Dendritic cell treated with granulocyte-macrophage colony-stimulating factor and Interleukin-4, amounts not matched to agents 40 ng/mL and 50 ng/mL, for 4 days (primary cell): ENCODE data around the gene CDCP1.

ENCODE experiments used
- H3K27ac Mint-ChIP-seq: one replicate; pipeline ENCODE4 v1.8.0; 2022; ENCODE audit warnings: mild to moderate bottlenecking, mixed read lengths
- H3K27me3 Mint-ChIP-seq: one replicate; pipeline ENCODE4 v1.8.0; 2022; ENCODE audit warnings: mild to moderate bottlenecking, mixed read lengths
- H3K36me3 Mint-ChIP-seq: one replicate; pipeline ENCODE4 v1.8.0; 2022; ENCODE audit warnings: low read depth, mixed read lengths
- H3K4me1 Mint-ChIP-seq: one replicate; pipeline ENCODE4 v1.8.0; 2022; ENCODE audit warnings: low read depth, mixed read lengths
- H3K4me3 Mint-ChIP-seq: one replicate; pipeline ENCODE4 v1.8.0; 2022; ENCODE audit warnings: mild to moderate bottlenecking, moderate library complexity, mixed read lengths
- H3K9me3 Mint-ChIP-seq: one replicate; pipeline ENCODE4 v1.8.0; 2022; ENCODE audit warnings: mixed read lengths
- intact Hi-C: fragments of 100-400 bp; cut with micrococcal nuclease; formaldehyde crosslinking; loops from one replicate; pipeline ENCODE4 v1.15.0; 2022

CDCP1 gene

GRCh38 chr3:45180899-45181298, 34.7 kb upstream of the CDCP1 start:
- Mint-ChIP-seq H3K4me1 (peaks cover 21% of the 10 kb centered on the region), H3K27ac (no peak overlapping the region), H3K4me3 (no peak overlapping the region), H3K9me3 (no peaks in the 10 kb centered on the region), H3K27me3 (peaks cover 16% of the 10 kb centered on the region), H3K36me3 (no peaks in the 10 kb centered on the region)
- intact Hi-C loops = no loop called here

GRCh38 chr3:45180051-45180450, 33.9 kb upstream of the CDCP1 start:
- Mint-ChIP-seq H3K27me3 (peaks cover 9% of the 10 kb centered on the region), H3K9me3 (no peaks in the 10 kb centered on the region), H3K27ac (no peak overlapping the region), H3K4me1 (peaks cover 18% of the 10 kb centered on the region), H3K36me3 (no peaks in the 10 kb centered on the region), H3K4me3 (no peak overlapping the region)
- intact Hi-C loops = no loop called here

DNA sequence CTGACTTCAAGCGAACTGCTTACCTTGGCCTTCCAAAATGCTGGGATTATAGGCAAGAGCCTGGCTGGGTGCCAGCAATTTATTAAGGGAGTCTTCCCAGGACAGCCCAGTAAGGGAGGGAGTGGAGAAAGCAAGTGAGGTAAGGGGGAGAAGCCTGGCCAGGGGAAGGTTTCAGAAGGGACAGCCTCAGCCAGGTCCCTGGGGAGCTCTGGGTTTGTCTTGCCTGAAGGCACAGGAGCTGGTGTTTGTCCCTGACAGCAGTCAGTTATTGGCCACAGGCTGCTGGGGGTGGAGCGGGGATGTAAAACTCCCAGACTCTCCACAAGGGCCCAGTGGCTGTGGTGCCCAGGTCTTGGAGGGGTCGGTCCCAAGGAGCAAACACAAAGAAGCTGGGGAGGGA, 33.0 kb upstream of the CDCP1 start:
- no peaks in the 10 kb centered on the region for H3K36me3 Mint-ChIP-seq

DNA sequence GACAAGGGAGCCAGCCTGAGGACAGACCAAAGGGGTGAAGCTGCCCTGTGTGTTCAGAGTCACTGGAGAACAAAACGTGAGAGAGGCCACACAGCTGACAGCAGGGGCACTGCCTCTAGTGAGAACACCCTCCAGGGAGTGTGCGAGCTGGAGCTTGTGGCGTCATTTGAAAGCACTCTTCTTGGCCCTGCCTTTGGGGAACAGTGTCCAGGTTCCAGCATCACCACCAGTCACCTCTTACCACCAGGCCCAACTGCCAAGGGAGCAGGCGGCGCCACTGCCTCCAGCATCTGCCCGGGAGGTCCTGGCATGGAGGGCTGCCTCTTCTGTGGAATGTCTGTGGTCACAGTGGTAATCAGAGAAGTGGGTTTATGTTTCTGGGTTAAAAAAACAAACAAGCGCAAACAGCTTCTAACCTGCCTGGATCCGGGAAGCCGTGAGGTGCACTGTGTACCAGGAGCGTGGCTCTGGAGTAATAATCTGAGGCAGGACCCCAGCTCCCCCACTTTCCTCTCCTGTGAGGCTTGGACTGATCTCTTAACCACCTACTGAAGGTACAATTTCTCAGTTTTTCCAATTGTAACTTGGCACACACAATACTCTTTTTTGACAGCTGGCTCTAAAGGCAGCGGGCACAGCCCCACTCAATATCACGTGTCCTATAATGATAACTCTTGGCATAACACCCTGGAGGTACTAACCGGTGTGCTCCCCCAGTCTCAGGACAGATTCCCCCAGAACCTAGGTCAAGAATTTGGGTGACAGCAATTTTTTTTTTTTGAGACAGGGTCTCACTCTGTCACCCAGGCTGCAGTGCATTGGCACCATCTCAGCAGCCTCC, 32.2 kb upstream of the CDCP1 start:
- H3K27ac Mint-ChIP-seq = no peak overlapping the region
- peaks cover 7% of the 10 kb centered on the region for H3K27me3 Mint-ChIP-seq
- peaks cover 29% of the 10 kb centered on the region for H3K4me1 Mint-ChIP-seq
- no peaks in the 10 kb centered on the region for H3K9me3 Mint-ChIP-seq
- H3K36me3 Mint-ChIP-seq = no peaks in the 10 kb centered on the region
- intact Hi-C loops = no loop called here
- no peak overlapping the region for H3K4me3 Mint-ChIP-seq

More for the DNA sequence above, 33.0 kb upstream of the CDCP1 start:
- no peak overlapping the region for H3K4me3 Mint-ChIP-seq
- intact Hi-C loops = no loop called here
- peaks cover 8% of the 10 kb centered on the region for H3K27me3 Mint-ChIP-seq
- peaks cover 22% of the 10 kb centered on the region for H3K4me1 Mint-ChIP-seq
- no peak overlapping the region for H3K27ac Mint-ChIP-seq
- H3K9me3 Mint-ChIP-seq = no peaks in the 10 kb centered on the region

DNA sequence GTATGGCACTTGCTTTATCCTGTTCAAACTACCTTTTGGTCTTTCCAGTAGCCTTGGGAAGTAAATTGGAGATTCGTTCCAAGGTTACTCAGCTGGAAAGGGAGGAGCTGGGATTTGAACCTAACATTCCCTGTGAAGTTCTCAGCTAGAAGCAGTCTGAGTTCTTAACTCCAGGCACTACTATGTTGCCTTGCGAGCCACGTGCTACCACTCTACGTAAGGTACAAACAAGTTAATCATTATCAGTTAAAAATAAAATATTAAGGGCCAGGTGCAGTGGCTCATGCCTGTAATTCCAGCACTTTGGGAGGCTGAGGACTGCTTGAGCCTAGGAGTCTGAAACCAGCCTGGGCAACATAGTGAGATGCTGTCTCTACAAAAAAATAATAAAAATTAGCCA, 30.7 kb upstream of the CDCP1 start:
- Mint-ChIP-seq H3K4me1 (peaks cover 21% of the 10 kb centered on the region), H3K27me3 (peaks cover 7% of the 10 kb centered on the region), H3K4me3 (no peak overlapping the region), H3K9me3 (no peaks in the 10 kb centered on the region), H3K27ac (no peak overlapping the region), H3K36me3 (no peaks in the 10 kb centered on the region)
- intact Hi-C loops = no loop called here

DNA sequence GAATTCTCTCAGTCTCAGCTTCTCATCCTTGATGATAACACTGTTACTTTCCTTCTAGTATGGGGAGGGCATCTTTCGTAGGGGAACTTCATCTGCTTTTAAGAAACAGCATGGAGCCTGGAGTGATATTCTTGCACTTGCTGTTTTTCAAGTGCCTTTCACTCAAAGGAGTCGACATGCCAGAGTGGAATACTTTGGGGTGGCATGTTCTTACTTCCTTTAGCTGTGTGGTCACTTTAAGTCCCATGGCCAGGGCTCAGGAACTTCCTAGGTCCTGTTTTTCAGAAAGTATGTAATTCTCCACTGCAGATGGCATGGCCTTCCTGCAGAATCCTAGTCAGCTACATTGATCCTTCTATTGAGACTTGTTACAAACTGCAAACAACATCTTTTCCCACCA, 28.1 kb upstream of the CDCP1 start:
- Mint-ChIP-seq H3K4me1 (peaks cover 44% of the 10 kb centered on the region), H3K36me3 (no peaks in the 10 kb centered on the region), H3K4me3 (no peak overlapping the region), H3K27ac (peak overlapping the region; percentile 25), H3K9me3 (no peaks in the 10 kb centered on the region), H3K27me3 (no peaks in the 10 kb centered on the region)
- intact Hi-C loops = no loop called here

GRCh38 chr3:45173776-45174175, 27.6 kb upstream of the CDCP1 start:
- intact Hi-C loops = no loop called here
- Mint-ChIP-seq H3K27me3 (no peaks in the 10 kb centered on the region), H3K27ac (no peak overlapping the region), H3K4me3 (no peak overlapping the region), H3K36me3 (no peaks in the 10 kb centered on the region), H3K4me1 (peaks cover 49% of the 10 kb centered on the region), H3K9me3 (no peaks in the 10 kb centered on the region)

DNA sequence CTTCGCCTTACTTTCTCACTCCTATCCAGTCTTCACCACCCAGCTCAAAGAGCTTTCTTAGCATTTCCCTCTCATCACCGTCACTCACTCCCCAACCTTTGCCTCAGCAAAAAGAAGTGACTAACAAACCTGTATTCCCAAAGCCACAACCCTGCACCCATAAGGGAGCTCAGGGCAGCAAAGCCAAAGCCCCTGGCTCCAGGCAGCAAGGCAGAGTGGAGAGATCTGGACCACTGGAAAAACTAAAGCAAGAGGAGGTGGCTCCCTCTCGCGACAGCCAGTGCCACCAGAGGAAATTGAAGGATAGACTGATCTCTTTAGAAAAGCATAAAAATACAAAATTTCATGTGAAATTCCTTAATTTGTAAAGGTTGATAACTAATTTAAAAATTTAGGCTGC, 25.1 kb upstream of the CDCP1 start:
- Mint-ChIP-seq H3K36me3 (no peaks in the 10 kb centered on the region), H3K27ac (peak overlapping the region; percentile 83), H3K4me3 (no peak overlapping the region), H3K4me1 (peaks cover 72% of the 10 kb centered on the region), H3K9me3 (no peaks in the 10 kb centered on the region), H3K27me3 (no peaks in the 10 kb centered on the region)
- intact Hi-C loops = no loop called here

DNA sequence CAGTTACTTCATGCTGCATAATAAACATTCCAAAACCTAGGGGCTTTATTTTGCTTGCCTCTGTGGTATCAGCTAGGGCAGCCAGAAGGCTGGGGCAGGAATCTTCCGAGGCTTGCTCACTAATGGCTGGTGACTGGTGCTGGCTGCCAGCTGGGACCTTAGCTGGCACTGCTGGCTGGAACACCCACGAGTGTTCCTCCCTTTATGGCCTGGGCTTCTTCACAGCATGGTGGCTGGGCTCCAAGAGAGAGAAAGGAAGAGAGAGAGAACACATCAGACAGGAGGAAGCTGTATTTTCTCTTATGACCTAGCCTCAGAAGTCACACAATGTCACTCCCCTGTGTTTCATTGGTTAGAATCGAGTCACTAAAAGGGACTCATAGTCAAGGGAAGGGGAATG, 23.9 kb upstream of the CDCP1 start:
- H3K4me1 Mint-ChIP-seq = peaks cover 82% of the 10 kb centered on the region
- H3K9me3 Mint-ChIP-seq = no peaks in the 10 kb centered on the region
- intact Hi-C loops = no loop called here
- no peak overlapping the region for H3K4me3 Mint-ChIP-seq
- H3K27ac Mint-ChIP-seq = peak overlapping the region; percentile 83
- H3K36me3 Mint-ChIP-seq = no peaks in the 10 kb centered on the region
- H3K27me3 Mint-ChIP-seq = no peaks in the 10 kb centered on the region

- Mint-ChIP-seq H3K27me3 (no peaks in the 10 kb centered on the region), H3K4me3 (no peak overlapping the region), H3K36me3 (no peaks in the 10 kb centered on the region), H3K9me3 (no peaks in the 10 kb centered on the region), H3K27ac (peak overlapping the region; percentile 83), H3K4me1 (peaks cover 82% of the 10 kb centered on the region)
- intact Hi-C loops = loop anchor here (5.0 kb wide), 1 partner anchor 37 kb away; no protein-coding TSS in a partner anchor
These were observed 23.1 kb upstream of the CDCP1 start for GRCh38 chr3:45169125-45169904.

GRCh38 chr3:45168451-45168850, 22.3 kb upstream of the CDCP1 start:
- Mint-ChIP-seq H3K4me1 (peaks cover 82% of the 10 kb centered on the region), H3K27ac (peak overlapping the region; percentile 94), H3K27me3 (no peaks in the 10 kb centered on the region)

DNA sequence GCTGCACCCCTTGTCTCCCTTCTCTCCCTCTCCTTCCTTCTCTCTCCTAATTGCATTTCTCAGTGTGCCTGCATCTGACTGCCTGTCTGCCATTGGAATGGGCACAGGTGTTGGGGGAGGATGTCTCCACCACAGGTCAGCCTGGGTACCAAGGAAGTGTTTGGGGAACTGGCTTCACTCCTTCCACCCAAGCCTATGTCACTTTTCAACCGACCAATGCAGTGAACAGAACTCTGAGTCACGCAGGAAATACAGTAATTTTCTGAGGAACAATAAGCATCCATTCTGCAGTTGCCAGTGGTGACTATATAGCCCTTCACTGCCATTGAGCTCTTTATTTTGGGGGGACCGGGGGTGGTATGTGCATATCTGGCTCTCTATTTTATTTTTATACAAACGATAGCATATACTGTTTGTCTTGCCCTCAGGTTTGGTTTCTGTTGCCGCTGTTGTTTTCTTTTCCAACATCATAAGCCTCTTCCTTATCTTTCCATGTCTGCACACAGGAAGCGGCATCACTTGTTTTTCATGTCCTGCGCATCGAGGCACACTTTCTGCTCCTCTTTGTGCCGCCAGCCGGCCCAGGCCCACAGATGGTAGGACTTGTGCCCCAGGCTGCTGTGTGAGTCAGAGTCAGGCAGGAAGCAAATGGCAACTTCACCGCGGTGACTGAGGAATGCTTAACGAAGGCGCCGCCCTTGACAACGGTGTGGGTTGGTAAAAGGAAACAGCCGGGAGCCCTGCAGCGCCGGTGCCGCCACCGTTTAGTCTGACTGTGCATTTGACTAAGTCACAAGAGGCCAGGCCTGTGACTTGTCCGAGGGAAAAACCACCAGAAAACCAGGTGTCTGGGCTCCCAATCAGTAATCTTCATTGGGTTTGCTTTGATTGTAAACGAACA, 21.1 kb upstream of the CDCP1 start:
- H3K36me3 Mint-ChIP-seq = no peaks in the 10 kb centered on the region
- H3K4me1 Mint-ChIP-seq = peaks cover 88% of the 10 kb centered on the region
- H3K9me3 Mint-ChIP-seq = no peaks in the 10 kb centered on the region
- intact Hi-C loops = loop anchor here (5.0 kb wide), 1 partner anchor 35 kb away; no protein-coding TSS in a partner anchor
- H3K4me3 Mint-ChIP-seq = peak overlapping the region; percentile 57
- no peaks in the 10 kb centered on the region for H3K27me3 Mint-ChIP-seq
- H3K27ac Mint-ChIP-seq = peak overlapping the region; percentile 94

More at GRCh38 chr3:45168451-45168850, 22.3 kb upstream of the CDCP1 start:
- Mint-ChIP-seq H3K36me3 (no peaks in the 10 kb centered on the region), H3K4me3 (no peak overlapping the region), H3K9me3 (no peaks in the 10 kb centered on the region)
- intact Hi-C loops = loop anchor here (5.0 kb wide), 1 partner anchor 36 kb away; no protein-coding TSS in a partner anchor

GRCh38 chr3:45166321-45166879, 20.2 kb upstream of the CDCP1 start:
- Mint-ChIP-seq H3K4me3 (no peak overlapping the region), H3K27me3 (no peaks in the 10 kb centered on the region), H3K36me3 (no peaks in the 10 kb centered on the region), H3K27ac (peak overlapping the region; percentile 94), H3K4me1 (peaks cover 87% of the 10 kb centered on the region), H3K9me3 (no peaks in the 10 kb centered on the region)
- intact Hi-C loops = loop anchor here (5.0 kb wide), 1 partner anchor 34 kb away; no protein-coding TSS in a partner anchor
